IMR-90 (cell line): Measurements from ENCODE around the gene SLC43A2. TPM values are rescaled to one million over a fixed set of nuclear protein-coding genes. Genes with fewer than 3 reads are reported as not detected.

Experiments used
- ATAC-seq: fragments of 200-7000 bp; cut with Tn5 transposase; 2 replicates; pipeline ENCODE4 v1.9.1; 2020; ENCODE audit warnings: low read depth, mild to moderate bottlenecking, moderate library complexity
- BruUV-seq: library from RNA; stranded (reverse); fragments of 400-500 nt; replicated peaks from 2 replicates; lab custom pipeline; 2021; lab: Mats Ljungman, UMichigan
- CTCF ChIA-PET: fragments of 300-600 bp; formaldehyde crosslinking; extraction: SDS; loops from one replicate; lab custom pipeline; 2021; ENCODE audit warnings: antibody characterized with exemption; lab: Yijun Ruan, JAX
- POLR2A ChIA-PET: fragments of 300-600 bp; sonication (Branson Sonifier 250); formaldehyde crosslinking; loops from one replicate; lab custom pipeline; 2022; ENCODE audit warnings: antibody characterized with exemption; ENCODE audit not compliant: unreplicated experiment; lab: Charles Lee
- DNase-seq: peaks from one replicate; pipeline ENCODE4 v3.0.0; 2013
- H2AFZ ChIP-seq: replicated peaks from 2 replicates; pipeline ENCODE3; 2013; ENCODE audit warnings: low read length, mild to moderate bottlenecking; ENCODE audit not compliant: poor library complexity
- H2AK5ac ChIP-seq: 2 replicates; pipeline ENCODE4 v1.6.1; 2013; ENCODE audit warnings: low read depth, low read length, inconsistent platforms
- H2AK9ac ChIP-seq: replicated peaks from 2 replicates; pipeline ENCODE3; 2013; ENCODE audit warnings: mild to moderate bottlenecking, low read depth, low read length, moderate library complexity; ENCODE audit not compliant: poor library complexity
- H2BK120ac ChIP-seq: 2 replicates; pipeline ENCODE4 v1.6.1; 2013; ENCODE audit warnings: low read depth, low read length, inconsistent platforms
- H2BK15ac ChIP-seq: 3 replicates; pipeline ENCODE4 v1.6.1; 2013; ENCODE audit warnings: low read depth, low read length, inconsistent platforms
- H2BK20ac ChIP-seq: 2 replicates; pipeline ENCODE4 v1.6.1; 2013; ENCODE audit warnings: low read depth, mild to moderate bottlenecking, inconsistent platforms, low read length, moderate library complexity
- H2BK5ac ChIP-seq: 2 replicates; pipeline ENCODE4 v1.6.1; 2013; ENCODE audit warnings: mild to moderate bottlenecking, low read depth, low read length, inconsistent platforms; ENCODE audit not compliant: poor library complexity, severe bottlenecking
- H3K14ac ChIP-seq: replicated peaks from 2 replicates; pipeline ENCODE4 v1.6.1; 2013; ENCODE audit warnings: low read depth, low read length, inconsistent platforms
- H3K18ac ChIP-seq: 2 replicates; pipeline ENCODE4 v1.6.1; 2013; ENCODE audit warnings: low read depth, low read length, control low read depth
- H3K23ac ChIP-seq: 2 replicates; pipeline ENCODE4 v1.6.1; 2013; ENCODE audit warnings: low read depth, low read length, inconsistent platforms
- H3K27ac ChIP-seq: 2 replicates; pipeline ENCODE4 v1.5.1; 2013; ENCODE audit warnings: mild to moderate bottlenecking, control low read depth, low read length; ENCODE audit not compliant: insufficient read depth
- H3K27me3 ChIP-seq: 2 replicates; pipeline ENCODE4 v1.6.1; 2013; ENCODE audit warnings: low read length; ENCODE audit not compliant: control insufficient read depth, insufficient read depth
- H3K36me3 ChIP-seq: 2 replicates; pipeline ENCODE4 v1.6.1; 2013; ENCODE audit warnings: low read length, mixed read lengths; ENCODE audit not compliant: control insufficient read depth, insufficient read depth
- H3K4ac ChIP-seq: 2 replicates; pipeline ENCODE4 v1.6.1; 2013; ENCODE audit warnings: low read depth, low read length, inconsistent platforms
- H3K4me1 ChIP-seq: 2 replicates; pipeline ENCODE4 v1.6.1; 2013; ENCODE audit warnings: low read length, mixed read lengths; ENCODE audit not compliant: control insufficient read depth, insufficient read depth
- H3K4me2 ChIP-seq: 2 replicates; pipeline ENCODE4 v1.6.1; 2013; ENCODE audit warnings: low read depth, mild to moderate bottlenecking, control low read depth, low read length, moderate library complexity
- H3K4me3 ChIP-seq: 2 replicates; pipeline ENCODE4 v1.5.1; 2013; ENCODE audit warnings: low read depth, mild to moderate bottlenecking, control low read depth, low read length, moderate library complexity; ENCODE audit not compliant: insufficient read depth
- H3K56ac ChIP-seq: 2 replicates; pipeline ENCODE4 v1.6.1; 2013; ENCODE audit warnings: low read length, inconsistent platforms; ENCODE audit not compliant: insufficient read depth; ENCODE audit errors: extremely low read depth
- H3K79me1 ChIP-seq, 2 experiments: 2 replicates each; pipeline ENCODE4 v1.6.1; 2013; ENCODE audit warnings: low read length in 2 of 2, inconsistent platforms in 1 of 2, low read depth in 1 of 2
- H3K9ac ChIP-seq: 2 replicates; pipeline ENCODE4 v1.6.1; 2013; ENCODE audit warnings: low read depth, low read length, control low read depth
- H3K9me1 ChIP-seq: 2 replicates; pipeline ENCODE4 v1.6.1; 2013; ENCODE audit warnings: low read length, inconsistent platforms; ENCODE audit not compliant: insufficient read depth
- H3K9me3 ChIP-seq: 2 replicates; pipeline ENCODE4 v1.6.1; 2013; ENCODE audit warnings: low read length; ENCODE audit not compliant: control insufficient read depth, insufficient read depth
- H4K20me1 ChIP-seq: 2 replicates; pipeline ENCODE4 v1.6.1; 2013; ENCODE audit warnings: low read length, inconsistent platforms; ENCODE audit not compliant: insufficient read depth
- H4K5ac ChIP-seq: 2 replicates; pipeline ENCODE4 v1.6.1; 2013; ENCODE audit warnings: mild to moderate bottlenecking, low read depth, low read length, control low read depth
- H4K8ac ChIP-seq, 2 experiments: 2 replicates each; pipeline ENCODE4 v1.6.1; 2013; ENCODE audit warnings: low read depth in 2 of 2, low read length in 2 of 2, control low read depth in 1 of 2, inconsistent platforms in 1 of 2
- H4K91ac ChIP-seq: 2 replicates; pipeline ENCODE4 v1.6.1; 2013; ENCODE audit warnings: low read depth, low read length, inconsistent platforms; ENCODE audit not compliant: insufficient read depth
- BHLHE40 ChIP-seq: fragments of 150-350 bp; IDR thresholded peaks from 2 replicates; pipeline ENCODE4 v1.6.1; 2016; ENCODE audit warnings: mild to moderate bottlenecking, low read depth, low read length
- CEBPB ChIP-seq: IDR thresholded peaks from 2 replicates; pipeline ENCODE4 v1.6.1; 2012; ENCODE audit warnings: low read depth, low read length, improper control_type of control experiment
- CHD1 ChIP-seq: IDR thresholded peaks from 2 replicates; pipeline ENCODE4 v1.6.1; 2012; ENCODE audit warnings: low read depth, low read length, improper control_type of control experiment
- CTCF ChIP-seq: conservative IDR thresholded peaks from 2 replicates; pipeline ENCODE4 v1.5.1; 2012; ENCODE audit warnings: mild to moderate bottlenecking, low read depth, low read length, improper control_type of control experiment
- FOS ChIP-seq: fragments of 150-350 bp; IDR thresholded peaks from 2 replicates; pipeline ENCODE4 v1.6.1; 2016; ENCODE audit warnings: low read depth, low read length
- MAFK ChIP-seq: IDR thresholded peaks from 2 replicates; pipeline ENCODE4 v1.6.1; 2012; ENCODE audit warnings: low read depth, low read length, improper control_type of control experiment
- MAZ ChIP-seq: IDR thresholded peaks from 2 replicates; pipeline ENCODE4 v1.6.1; 2012; ENCODE audit warnings: low read depth, mild to moderate bottlenecking, low read length, improper control_type of control experiment, moderate library complexity, borderline replicate concordance
- MXI1 ChIP-seq: IDR thresholded peaks from 2 replicates; pipeline ENCODE4 v1.6.1; 2012; ENCODE audit warnings: low read depth, mild to moderate bottlenecking, low read length, moderate library complexity, borderline replicate concordance
- NFE2L2 ChIP-seq: fragments of 150-350 bp; IDR thresholded peaks from 2 replicates; pipeline ENCODE4 v1.6.1; 2016; ENCODE audit warnings: low read depth, mild to moderate bottlenecking, low read length
- POLR2A ChIP-seq: IDR thresholded peaks from 2 replicates; pipeline ENCODE4 v1.6.1; 2012; ENCODE audit warnings: mild to moderate bottlenecking, low read depth, low read length
- RAD21 ChIP-seq: IDR thresholded peaks from 2 replicates; pipeline ENCODE4 v1.6.1; 2012; ENCODE audit warnings: low read length, improper control_type of control experiment
- RCOR1 ChIP-seq: IDR thresholded peaks from 2 replicates; pipeline ENCODE4 v1.6.1; 2012; ENCODE audit warnings: mild to moderate bottlenecking, low read length, improper control_type of control experiment; ENCODE audit not compliant: insufficient replicate concordance
- RFX5 ChIP-seq: IDR thresholded peaks from 2 replicates; pipeline ENCODE4 v1.8.0; 2012; ENCODE audit warnings: low read depth, mild to moderate bottlenecking, low read length, moderate library complexity
- SMC3 ChIP-seq: fragments of 150-350 bp; IDR thresholded peaks from 2 replicates; pipeline ENCODE4 v1.6.1; 2016; ENCODE audit warnings: low read depth, mild to moderate bottlenecking, antibody characterized with exemption, low read length, moderate library complexity
- USF2 ChIP-seq: fragments of 150-350 bp; IDR thresholded peaks from 2 replicates; pipeline ENCODE4 v1.6.1; 2017; ENCODE audit warnings: mild to moderate bottlenecking, antibody characterized with exemption, low read length, low read depth
- WGBS, 2 experiments: methylation state at CpG; one replicate each; pipeline versions ENCODE4 v1.1.5 to v1.1.7; 2013; ENCODE audit warnings: missing lambda C conversion rate in 2 of 2; ENCODE audit not compliant: insufficient read length in 1 of 2; ENCODE audit errors: extremely low coverage in 2 of 2; 5-methylcytosine and 5-hydroxymethylcytosine counted together
- dilution Hi-C: fragments of 300-500 bp; cut with HindIII; formaldehyde crosslinking; loops from one replicate; pipeline ENCODE4 v1.14.3; 2018; ENCODE audit warnings: low sequenced_read_pairs; ENCODE audit not compliant: unreplicated experiment
- in situ Hi-C: fragments of 300-500 bp; cut with MboI; formaldehyde crosslinking; loops from 3 replicates; pipeline ENCODE4 v1.14.3; 2019; ENCODE audit warnings: low sequenced_read_pairs, inconsistent platforms, mixed read lengths
- intact Hi-C: fragments of 100-400 bp; cut with micrococcal nuclease; formaldehyde crosslinking; loops from 2 replicates; pipeline ENCODE4 v1.10.0; 2022
- polyA plus RNA-seq, 3 experiments: library from polyadenylated mRNA; depleted of rRNA; stranded (reverse); fragments of >200 nt; gene quantifications; 2 replicates each; pipeline ENCODE4 v1.2.3, GENCODE V29; 2012; ENCODE audit warnings: low replicate concordance in 1 of 3
- total RNA-seq: library from RNA; depleted of rRNA; stranded (reverse); fragments of >200 nt; gene quantifications from 2 replicates; pipeline ENCODE4 v1.2.3, GENCODE V29; 2012
- TF ChIP-seq, protein P1 (sequence below): fragments of 150-350 bp; IDR thresholded peaks from 2 replicates; pipeline ENCODE4 v1.6.1; 2016; ENCODE audit warnings: low read depth, mild to moderate bottlenecking, low read length, moderate library complexity, borderline replicate concordance

SLC43A2 gene
- total and polyA plus RNA-seq, 2 of the 4 experiments (the other 2 are of a cell fraction): 3.8 to 9.0 TPM

DNA sequence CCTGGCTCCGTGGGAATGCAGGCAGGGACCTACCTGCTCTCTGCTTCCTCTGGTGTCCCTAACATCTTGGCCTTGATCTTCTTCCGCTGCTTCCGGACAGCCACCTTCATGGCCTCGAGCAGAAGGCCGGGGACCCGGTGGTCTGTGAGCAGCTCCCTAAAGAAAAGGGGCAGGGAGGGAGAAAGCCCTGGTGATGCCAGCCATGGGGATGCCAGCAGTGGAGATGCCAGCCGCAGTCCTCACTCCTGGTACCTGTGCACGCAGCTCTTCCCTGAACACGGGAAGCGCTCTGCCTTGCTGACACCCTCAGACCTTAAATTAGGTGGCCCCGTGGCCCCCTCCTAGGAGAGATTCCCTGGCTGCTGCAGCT is 19.2 kb upstream of the SLC43A2 start:
- dilution Hi-C loops (no loop called here), in situ Hi-C loops (loop anchor here (5.0 kb wide), 1 partner anchor 70 kb away; no protein-coding TSS in a partner anchor), intact Hi-C loops (loop anchor here (5.0 kb wide), 1 partner anchor 390 kb away; no protein-coding TSS in a partner anchor)
- Histone ChIP-seq H2BK20ac (0 out of 2 replicates have a peak overlapping the region, but pooled peaks have one; percentile 1), H3K18ac (no peak overlapping the region), H4K8ac (peak overlapping the region; percentile 15 to 49; a peak in 1 of 4 replicates), H2BK5ac (no peak overlapping the region), H3K14ac (no peak overlapping the region), H4K20me1 (peaks cover 27% of the 10 kb centered on the region), H3K36me3 (peaks cover 22% of the 10 kb centered on the region), H2AFZ (peak overlapping the region; percentile 56), H2BK15ac (no peak overlapping the region; the same call in 2 of the 3 replicates), H3K27me3 (no peaks in the 10 kb centered on the region), H3K4me2 (peak overlapping the region; percentile 84; the same call in 1 of the 2 replicates), H3K4me1 (peaks cover 30% of the 10 kb centered on the region), H3K4me3 (no peak overlapping the region), H3K23ac (0 out of 2 replicates have a peak overlapping the region, but pooled peaks have one; percentile 51), H4K5ac (no peak overlapping the region), H3K56ac (no peak overlapping the region), H4K91ac (peak overlapping the region; percentile 41), H2BK120ac (no peak overlapping the region; the same call in 1 of the 2 replicates), H3K9me3 (no peaks in the 10 kb centered on the region), H3K79me1 (no peaks in the 10 kb centered on the region; a peak in 1 of 4 replicates), H2AK9ac (peak overlapping the region; percentile 60), H2AK5ac (peak overlapping the region; percentile 73), H3K27ac (no peak overlapping the region), H3K4ac (peak overlapping the region; percentile 69; the same call in 1 of the 2 replicates), H3K9ac (no peak overlapping the region), H3K9me1 (peaks cover 14% of the 10 kb centered on the region)
- ATAC-seq (no peak), DNase-seq (no peak)
- 74% methylated on average over 4 of the region's 11 CpGs; no CpG with 5 or more reads in 1 of the 2 experiments for WGBS, 2 experiments
- ChIA-PET CTCF (interaction anchor here (1.3 to 2.8 kb wide), 4 partner anchors 11 to 132 kb away, joined by 3 to 25 read pairs (median 4); no protein-coding TSS in a partner anchor), POLR2A (no interaction called here)
- no TSS peak for BruUV-seq
- TF ChIP-seq NFE2L2 (no peak), CHD1 (no peak), CTCF (no peak), MXI1 (no peak), USF2 (no peak), CEBPB (no peak), RAD21 (no peak), SMC3 (no peak), RCOR1 (no peak), RFX5 (no peak), MAFK (no peak), FOS (no peak), POLR2A (no peak), MAZ (no peak), BHLHE40 (no peak)
- TF ChIP-seq, protein P1, sequence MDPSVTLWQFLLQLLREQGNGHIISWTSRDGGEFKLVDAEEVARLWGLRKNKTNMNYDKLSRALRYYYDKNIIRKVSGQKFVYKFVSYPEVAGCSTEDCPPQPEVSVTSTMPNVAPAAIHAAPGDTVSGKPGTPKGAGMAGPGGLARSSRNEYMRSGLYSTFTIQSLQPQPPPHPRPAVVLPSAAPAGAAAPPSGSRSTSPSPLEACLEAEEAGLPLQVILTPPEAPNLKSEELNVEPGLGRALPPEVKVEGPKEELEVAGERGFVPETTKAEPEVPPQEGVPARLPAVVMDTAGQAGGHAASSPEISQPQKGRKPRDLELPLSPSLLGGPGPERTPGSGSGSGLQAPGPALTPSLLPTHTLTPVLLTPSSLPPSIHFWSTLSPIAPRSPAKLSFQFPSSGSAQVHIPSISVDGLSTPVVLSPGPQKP: no peak
